Stimulated activated CD8-positive, alpha-beta memory T cell treated with anti-CD3 and anti-CD28 coated beads, Interleukin-4, amount 100 ng/mL, for 48 hours (primary cell): ENCODE data around the gene PDE7B.
"Not testable (repeated sequence)": the region's sequence is repeated elsewhere in the genome, so short reads cannot be mapped to it uniquely, and the experiment has no call there.

Experiments
- DNase-seq: peaks from one replicate; pipeline ENCODE4 v3.0.0-alpha.2; 2020

The PDE7B gene

GRCh38 chr6:136083540-136083939 is 232.0 kb downstream of the PDE7B start:
- DNase-seq = no peak

GRCh38 chr6:136084403-136084802 is 232.9 kb downstream of the PDE7B start:
- no peak for DNase-seq

- DNase-seq = no peak
Observed at GRCh38 chr6:136085370-136086115, 234.0 kb downstream of the PDE7B start.

- DNase-seq = no peak
Observed at GRCh38 chr6:136086686-136087085, 235.2 kb downstream of the PDE7B start.

- no peak for DNase-seq
Observed at GRCh38 chr6:136087986-136088385, 236.5 kb downstream of the PDE7B start.

GRCh38 chr6:136088693-136089092 is 237.2 kb downstream of the PDE7B start:
- no peak for DNase-seq

- DNase-seq = no peak
Observed at GRCh38 chr6:136089876-136090275, 238.4 kb downstream of the PDE7B start.

GRCh38 chr6:136090929-136091328 is 239.4 kb downstream of the PDE7B start:
- DNase-seq = no peak

- no peak for DNase-seq
Observed at GRCh38 chr6:136092897-136093296, 241.4 kb downstream of the PDE7B start.

GRCh38 chr6:136093835-136094234 is 242.3 kb downstream of the PDE7B start:
- no peak for DNase-seq

GRCh38 chr6:136094812-136095211 is 243.3 kb downstream of the PDE7B start:
- no peak for DNase-seq

- DNase-seq = no peak
Observed at GRCh38 chr6:136095986-136096385, 244.5 kb downstream of the PDE7B start.

GRCh38 chr6:136102991-136103688 is 251.6 kb downstream of the PDE7B start:
- DNase-seq = no peak

GRCh38 chr6:136103763-136104311 is 252.3 kb downstream of the PDE7B start:
- no peak for DNase-seq

GRCh38 chr6:136104556-136104955 is 253.1 kb downstream of the PDE7B start:
- DNase-seq = no peak

GRCh38 chr6:136105797-136106196 is 254.3 kb downstream of the PDE7B start:
- not testable (repeated sequence) for DNase-seq

GRCh38 chr6:136108361-136108945 is 257.0 kb downstream of the PDE7B start:
- DNase-seq = no peak

GRCh38 chr6:136111831-136112230 is 260.3 kb downstream of the PDE7B start:
- DNase-seq = no peak

- no peak for DNase-seq
Observed at GRCh38 chr6:136112262-136112661, 260.8 kb downstream of the PDE7B start.

- DNase-seq = no peak
Observed at GRCh38 chr6:136113736-136114173, 262.3 kb downstream of the PDE7B start.

- no peak for DNase-seq
Observed at GRCh38 chr6:136114661-136115060, 263.2 kb downstream of the PDE7B start.

GRCh38 chr6:136115941-136116340 is 264.4 kb downstream of the PDE7B start:
- no peak for DNase-seq

- no peak for DNase-seq
Observed at GRCh38 chr6:136117081-136117480, 265.6 kb downstream of the PDE7B start.

- DNase-seq = no peak
Observed at GRCh38 chr6:136118787-136119186, 267.3 kb downstream of the PDE7B start.
